ENCODE results near the gene DEFB108B.
"Not testable (repeated sequence)": the region's sequence is repeated elsewhere in the genome, so short reads cannot be mapped to it uniquely, and the experiment has no call there.

DNA sequence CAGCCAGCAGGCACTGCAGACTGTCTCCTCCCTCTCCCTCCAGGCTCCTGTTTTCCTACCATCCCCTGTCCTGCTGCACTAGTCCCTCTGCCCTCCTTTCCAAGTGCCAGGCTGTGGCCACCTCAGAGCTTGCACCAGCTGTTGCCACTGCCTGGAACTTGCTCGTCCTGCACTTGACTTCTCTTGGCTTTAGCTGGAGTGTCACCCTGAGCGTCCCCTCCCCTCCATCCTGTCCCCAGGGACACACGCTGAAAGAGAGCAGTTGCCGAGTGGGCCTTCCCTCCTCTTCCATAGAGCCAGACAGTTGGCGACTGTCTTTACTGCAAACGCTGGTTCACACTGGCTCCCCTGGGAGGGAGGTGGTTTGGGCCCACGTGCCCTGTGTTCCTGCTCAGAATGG, 41.9 kb upstream of the DEFB108B start:
- not testable (repeated sequence) for TF ChIP-seq POLR2A (IDR thresholded peaks at IDR 0.05)
- TF ChIP-seq, protein P1, sequence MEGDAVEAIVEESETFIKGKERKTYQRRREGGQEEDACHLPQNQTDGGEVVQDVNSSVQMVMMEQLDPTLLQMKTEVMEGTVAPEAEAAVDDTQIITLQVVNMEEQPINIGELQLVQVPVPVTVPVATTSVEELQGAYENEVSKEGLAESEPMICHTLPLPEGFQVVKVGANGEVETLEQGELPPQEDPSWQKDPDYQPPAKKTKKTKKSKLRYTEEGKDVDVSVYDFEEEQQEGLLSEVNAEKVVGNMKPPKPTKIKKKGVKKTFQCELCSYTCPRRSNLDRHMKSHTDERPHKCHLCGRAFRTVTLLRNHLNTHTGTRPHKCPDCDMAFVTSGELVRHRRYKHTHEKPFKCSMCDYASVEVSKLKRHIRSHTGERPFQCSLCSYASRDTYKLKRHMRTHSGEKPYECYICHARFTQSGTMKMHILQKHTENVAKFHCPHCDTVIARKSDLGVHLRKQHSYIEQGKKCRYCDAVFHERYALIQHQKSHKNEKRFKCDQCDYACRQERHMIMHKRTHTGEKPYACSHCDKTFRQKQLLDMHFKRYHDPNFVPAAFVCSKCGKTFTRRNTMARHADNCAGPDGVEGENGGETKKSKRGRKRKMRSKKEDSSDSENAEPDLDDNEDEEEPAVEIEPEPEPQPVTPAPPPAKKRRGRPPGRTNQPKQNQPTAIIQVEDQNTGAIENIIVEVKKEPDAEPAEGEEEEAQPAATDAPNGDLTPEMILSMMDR (IDR thresholded peaks at IDR 0.05): not testable (repeated sequence)
